Activated B cell treated with CpG ODN at 0.5 μM for 24 hours (primary cell): ENCODE results near the gene BPTF. TPM values are rescaled to one million over a fixed set of nuclear protein-coding genes. Genes with fewer than 3 reads are reported as not detected.
A peak's percentile ranks its signal among the peaks of the same experiment; 100 is the strongest.

ENCODE experiments used
- ATAC-seq: fragments of 200-7000 bp; cut with Tn5 transposase; one replicate; pipeline ENCODE4 v1.10.0; 2021; ENCODE audit warnings: low read depth, mild to moderate bottlenecking, moderate library complexity
- CTCF ChIA-PET: fragments of 350-600 bp; sonication (Branson Sonifier 250); formaldehyde crosslinking; loops from one replicate; lab custom pipeline; 2021; ENCODE audit warnings: antibody characterized with exemption; lab: Charles Lee
- POLR2A ChIA-PET: fragments of 350-600 bp; sonication (Branson Sonifier 250); formaldehyde crosslinking; loops from one replicate; lab custom pipeline; 2021; ENCODE audit warnings: antibody characterized with exemption; lab: Charles Lee
- DNase-seq: peaks from one replicate; pipeline ENCODE4 v3.0.0; 2022
- H3K27ac Mint-ChIP-seq: one replicate; pipeline ENCODE4 v1.8.0; 2020; ENCODE audit warnings: mixed read lengths
- H3K27me3 Mint-ChIP-seq: one replicate; pipeline ENCODE4 v1.8.0; 2021; ENCODE audit warnings: mixed read lengths
- H3K36me3 Mint-ChIP-seq: one replicate; pipeline ENCODE4 v1.8.0; 2021; ENCODE audit warnings: low read depth, mixed read lengths
- H3K4me1 Mint-ChIP-seq: one replicate; pipeline ENCODE4 v1.8.0; 2021; ENCODE audit warnings: mixed read lengths
- H3K4me3 Mint-ChIP-seq: one replicate; pipeline ENCODE4 v1.8.0; 2020; ENCODE audit warnings: mild to moderate bottlenecking, mixed read lengths
- H3K9me3 Mint-ChIP-seq: one replicate; pipeline ENCODE4 v1.8.0; 2020; ENCODE audit warnings: mixed read lengths
- intact Hi-C: fragments of 100-400 bp; cut with micrococcal nuclease; formaldehyde crosslinking; loops from one replicate; pipeline ENCODE4 v1.15.1; 2024
- total RNA-seq: library from RNA; stranded (reverse); gene quantifications from 2 replicates; pipeline ENCODE4 v1.2.3, GENCODE V29; 2022
- TF ChIP-seq, protein P1 (sequence below): fragments of 200-600 bp; IDR thresholded peaks from one replicate; pipeline ENCODE4 v1.8.0; 2022; ENCODE audit warnings: antibody characterized with exemption, mild to moderate bottlenecking

Gene BPTF
- total RNA-seq, 1 donor from 2014 or later: 174 TPM

DNA sequence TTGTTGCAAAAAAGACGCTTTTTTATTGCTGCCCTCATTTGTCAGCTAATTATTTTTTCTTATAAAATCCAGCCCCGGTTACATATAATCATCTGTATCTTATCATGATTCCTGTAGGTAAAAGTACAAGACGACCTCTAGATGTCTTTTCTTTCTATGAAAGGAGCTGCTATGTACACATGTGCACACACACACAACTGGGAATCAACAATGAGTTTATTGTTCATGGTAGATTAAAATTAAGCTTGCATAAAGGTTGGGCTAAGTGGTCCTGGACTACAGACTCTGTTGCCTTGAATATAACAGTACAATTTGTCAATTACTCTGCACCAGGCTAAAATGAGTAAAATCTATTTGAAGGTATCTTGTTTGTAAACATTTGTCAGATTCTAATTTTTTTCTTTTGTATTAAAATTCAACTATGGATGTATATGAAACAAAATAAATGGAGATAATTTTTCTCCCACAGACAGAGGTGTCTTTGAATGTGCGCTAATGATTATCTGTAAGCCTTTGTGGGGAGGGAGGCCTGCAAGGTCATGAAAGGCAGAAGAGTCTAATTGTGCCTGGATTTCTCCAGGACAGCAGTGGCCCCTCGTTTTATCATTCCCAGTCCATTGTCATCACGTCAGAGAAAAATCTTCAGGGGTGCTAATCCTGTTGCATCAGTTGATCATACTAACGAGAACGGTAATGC is 157.5 kb downstream of the BPTF start:
- ATAC-seq: no peak
- no peak overlapping the region for H3K4me3 Mint-ChIP-seq
- DNase-seq: no peak
- peaks cover 30% of the 10 kb centered on the region for H3K36me3 Mint-ChIP-seq
- H3K27me3 Mint-ChIP-seq: no peaks in the 10 kb centered on the region
- H3K4me1 Mint-ChIP-seq: peaks cover 15% of the 10 kb centered on the region
- H3K27ac Mint-ChIP-seq: no peak overlapping the region
- CTCF ChIA-PET: no interaction called here
- POLR2A ChIA-PET: no interaction called here
- H3K9me3 Mint-ChIP-seq: no peaks in the 10 kb centered on the region
- intact Hi-C loops: no loop called here
- TF ChIP-seq, protein P1, sequence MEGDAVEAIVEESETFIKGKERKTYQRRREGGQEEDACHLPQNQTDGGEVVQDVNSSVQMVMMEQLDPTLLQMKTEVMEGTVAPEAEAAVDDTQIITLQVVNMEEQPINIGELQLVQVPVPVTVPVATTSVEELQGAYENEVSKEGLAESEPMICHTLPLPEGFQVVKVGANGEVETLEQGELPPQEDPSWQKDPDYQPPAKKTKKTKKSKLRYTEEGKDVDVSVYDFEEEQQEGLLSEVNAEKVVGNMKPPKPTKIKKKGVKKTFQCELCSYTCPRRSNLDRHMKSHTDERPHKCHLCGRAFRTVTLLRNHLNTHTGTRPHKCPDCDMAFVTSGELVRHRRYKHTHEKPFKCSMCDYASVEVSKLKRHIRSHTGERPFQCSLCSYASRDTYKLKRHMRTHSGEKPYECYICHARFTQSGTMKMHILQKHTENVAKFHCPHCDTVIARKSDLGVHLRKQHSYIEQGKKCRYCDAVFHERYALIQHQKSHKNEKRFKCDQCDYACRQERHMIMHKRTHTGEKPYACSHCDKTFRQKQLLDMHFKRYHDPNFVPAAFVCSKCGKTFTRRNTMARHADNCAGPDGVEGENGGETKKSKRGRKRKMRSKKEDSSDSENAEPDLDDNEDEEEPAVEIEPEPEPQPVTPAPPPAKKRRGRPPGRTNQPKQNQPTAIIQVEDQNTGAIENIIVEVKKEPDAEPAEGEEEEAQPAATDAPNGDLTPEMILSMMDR: no peak

DNA sequence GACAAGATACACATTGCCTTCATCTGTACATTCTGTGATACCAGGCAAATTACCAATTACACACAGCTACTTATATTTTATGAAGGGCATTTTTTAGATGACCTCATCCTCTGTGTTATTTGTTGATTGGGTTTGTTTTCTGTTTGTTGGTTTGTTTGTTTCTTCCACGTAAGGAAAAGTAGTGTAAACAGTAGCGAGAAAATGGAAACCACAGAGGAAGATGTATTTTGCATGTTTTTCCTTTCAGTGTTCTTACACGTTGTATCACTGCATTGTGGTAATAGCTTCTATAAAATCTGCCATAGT is 158.0 kb downstream of the BPTF start:
- H3K27me3 Mint-ChIP-seq: no peaks in the 10 kb centered on the region
- intact Hi-C loops: no loop called here
- POLR2A ChIA-PET: interaction anchor here (1.9 kb wide), 1 partner anchor 11 kb away, joined by 7 read pairs; no protein-coding TSS in a partner anchor
- no peak for ATAC-seq
- no peak overlapping the region for H3K27ac Mint-ChIP-seq
- no peaks in the 10 kb centered on the region for H3K9me3 Mint-ChIP-seq
- peaks cover 13% of the 10 kb centered on the region for H3K4me1 Mint-ChIP-seq
- DNase-seq: no peak
- CTCF ChIA-PET: no interaction called here
- H3K4me3 Mint-ChIP-seq: no peak overlapping the region
- peaks cover 28% of the 10 kb centered on the region for H3K36me3 Mint-ChIP-seq
- TF ChIP-seq, protein P1: no peak

DNA sequence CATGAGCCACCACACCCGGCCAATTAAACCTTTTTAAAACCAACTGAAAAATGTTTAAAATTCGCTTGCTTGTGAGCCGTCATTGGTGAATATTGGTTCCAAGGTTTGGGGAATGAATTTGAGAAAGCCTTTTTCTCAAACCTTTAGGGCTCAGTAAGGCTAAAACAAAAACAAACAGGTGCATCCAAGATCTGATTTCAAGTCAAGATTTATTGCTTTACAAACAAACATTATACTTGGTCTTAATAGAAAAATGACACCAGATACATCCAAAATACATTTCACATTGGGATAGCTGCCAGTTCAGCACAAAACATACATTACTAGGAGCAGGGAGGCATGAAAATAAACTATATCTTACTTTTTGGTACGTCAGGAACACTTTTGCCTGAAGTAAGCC is 165.6 kb downstream of the BPTF start:
- ATAC-seq: no peak
- Mint-ChIP-seq H3K27me3 (peaks cover 10% of the 10 kb centered on the region), H3K4me3 (no peak overlapping the region), H3K27ac (no peak overlapping the region), H3K4me1 (peaks cover 25% of the 10 kb centered on the region), H3K9me3 (no peaks in the 10 kb centered on the region), H3K36me3 (peaks cover 5% of the 10 kb centered on the region)
- POLR2A ChIA-PET: interaction anchor here (1.0 kb wide), 1 partner anchor 45 kb away, joined by 3 read pairs; the partner anchor contains the start of gene KPNA2
- intact Hi-C loops: loop anchor here (10.0 kb wide), 1 partner anchor 114 kb away; no protein-coding TSS in a partner anchor
- TF ChIP-seq, protein P1: no peak
- CTCF ChIA-PET: no interaction called here
- DNase-seq: no peak

DNA sequence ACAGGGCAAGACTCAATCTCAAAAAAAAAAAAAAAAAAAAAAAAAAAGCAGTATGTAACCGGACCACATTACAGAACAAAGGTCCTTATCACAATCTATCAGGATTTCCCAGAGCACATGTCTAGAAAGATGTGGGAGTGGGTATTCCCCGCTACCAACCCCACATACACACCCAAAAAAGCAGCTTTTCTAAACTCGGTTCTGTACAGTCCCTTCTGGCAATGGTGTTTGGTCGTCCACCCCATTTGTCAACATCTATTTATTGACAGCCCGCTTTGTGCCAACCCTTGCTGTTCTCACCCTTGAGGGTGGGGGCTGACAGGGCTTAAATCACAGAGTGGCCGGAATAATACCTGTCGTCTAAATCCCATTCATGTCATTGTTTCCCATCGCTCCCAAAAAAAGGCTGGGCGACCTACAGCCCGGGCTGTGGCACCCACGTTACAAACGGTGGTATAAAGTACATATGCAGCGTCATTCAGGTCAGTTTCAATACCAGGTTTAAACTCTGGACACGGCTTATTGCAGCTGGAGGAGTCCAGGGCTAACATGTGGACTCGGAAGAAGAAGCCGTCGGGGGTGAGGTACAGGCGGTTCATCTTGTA is 167.3 kb downstream of the BPTF start:
- Mint-ChIP-seq H3K9me3 (no peaks in the 10 kb centered on the region), H3K4me3 (peak overlapping the region; percentile 89), H3K4me1 (peaks cover 32% of the 10 kb centered on the region), H3K27ac (peak overlapping the region; percentile 82), H3K27me3 (peaks cover 18% of the 10 kb centered on the region), H3K36me3 (peaks cover 5% of the 10 kb centered on the region)
- no peak for DNase-seq
- intact Hi-C loops: loop anchor here (1.0 to 10.0 kb wide), 3 partner anchors 28 to 298 kb away; partner anchors contain the start of genes ARSG and SLC16A6
- no peak for ATAC-seq
- TF ChIP-seq, protein P1: no peak
- ChIA-PET CTCF (no interaction called here), POLR2A (no interaction called here)
